B cell (primary cell): ENCODE results near the gene PPP2R5D. TPM values are rescaled to one million over a fixed set of nuclear protein-coding genes. Genes with fewer than 3 reads are reported as not detected.

ENCODE experiments used
- ATAC-seq: fragments of 200-7000 bp; cut with Tn5 transposase; one replicate; pipeline ENCODE4 v1.10.0; 2021; ENCODE audit warnings: low read depth, mild to moderate bottlenecking, moderate number of reproducible peaks, moderate library complexity
- CTCF ChIA-PET: fragments of 350-600 bp; sonication (Branson Sonifier 250); formaldehyde crosslinking; loops from one replicate; lab custom pipeline; 2021; ENCODE audit warnings: antibody characterized with exemption, inconsistent platforms; lab: Charles Lee
- POLR2A ChIA-PET: fragments of 350-600 bp; sonication (Branson Sonifier 250); formaldehyde crosslinking; loops from one replicate; lab custom pipeline; 2021; ENCODE audit warnings: antibody characterized with exemption; lab: Charles Lee
- DNase-seq: peaks from one replicate; pipeline ENCODE4 v3.0.0; 2013
- H2AFZ ChIP-seq: 2 replicates; pipeline ENCODE4 v1.6.1; 2012; ENCODE audit warnings: mild to moderate bottlenecking, low read depth, low read length; ENCODE audit not compliant: insufficient read depth, poor library complexity, severe bottlenecking
- H3K27ac ChIP-seq, 2 donors: 1 replicate in 1 of 2; 2 replicates in 1 of 2; pipeline ENCODE4 v1.5.1; 2012 to 2013; ENCODE audit warnings: low read length in 2 of 2, mild to moderate bottlenecking in 2 of 2, moderate library complexity in 1 of 2
- H3K27me3 ChIP-seq, 4 experiments: fragments of 200-600 bp in 1 of 4; sonication (generic) in 1 of 4; replicated peaks in 1 of 4; 1 replicate in 2 of 4; 2 replicates in 2 of 4; pipeline versions ENCODE4 v1.6.1 to v1.7.0; 2013 to 2016; ENCODE audit warnings: low read length in 3 of 4, mild to moderate bottlenecking in 2 of 4, mixed read lengths in 1 of 4, moderate library complexity in 1 of 4; ENCODE audit not compliant: insufficient read depth in 4 of 4, control insufficient read depth in 3 of 4; ENCODE audit errors: control extremely low read depth in 1 of 4
- H3K36me3 ChIP-seq, 2 experiments: replicated peaks in 1 of 2; 1 replicate in 1 of 2; 2 replicates in 1 of 2; pipeline versions ENCODE4 v1.6.1 to v1.7.1; 2013; ENCODE audit warnings: low read length in 1 of 2; ENCODE audit not compliant: insufficient read depth in 2 of 2, control insufficient read depth in 1 of 2; ENCODE audit errors: control extremely low read depth in 1 of 2, extremely low read depth in 1 of 2
- H3K4me1 ChIP-seq, 2 donors: fragments of 200-600 bp in 1 of 2; sonication (generic) in 1 of 2; 1 replicate in 1 of 2; 2 replicates in 1 of 2; pipeline versions ENCODE4 v1.5.1 to v1.6.1; 2013 to 2017; ENCODE audit warnings: low read length in 2 of 2; ENCODE audit not compliant: control insufficient read depth in 2 of 2, insufficient read depth in 2 of 2
- H3K4me2 ChIP-seq: replicated peaks from 2 replicates; pipeline ENCODE3; 2012; ENCODE audit warnings: mild to moderate bottlenecking, low read depth, low read length; ENCODE audit not compliant: poor library complexity, severe bottlenecking
- H3K4me3 ChIP-seq, 5 experiments: fragments of 200-600 bp in 1 of 5; sonication (generic) in 1 of 5; 1 replicate in 3 of 5; 2 replicates in 2 of 5; pipeline versions ENCODE4 v1.5.1 to v1.7.0; 2011 to 2016; ENCODE audit warnings: low read length in 4 of 5, mild to moderate bottlenecking in 4 of 5, low read depth in 2 of 5, control low read depth in 1 of 5, moderate library complexity in 1 of 5; ENCODE audit not compliant: insufficient read depth in 1 of 5; ENCODE audit errors: control extremely low read depth in 1 of 5, extremely low read depth in 1 of 5
- H3K79me2 ChIP-seq: fragments of 200-600 bp; sonication (generic); one replicate; pipeline ENCODE4 v1.6.0; 2016; ENCODE audit warnings: low read length; ENCODE audit not compliant: control insufficient read depth, insufficient read depth
- H3K9ac ChIP-seq: fragments of 200-600 bp; sonication (generic); 2 replicates; pipeline ENCODE4 v1.6.1; 2017; ENCODE audit warnings: mild to moderate bottlenecking, low read length, moderate library complexity
- H3K9me3 ChIP-seq, 3 donors: one replicate each; pipeline versions ENCODE4 v1.6.1 to v1.7.1; 2013; ENCODE audit warnings: low read length in 2 of 3; ENCODE audit not compliant: control insufficient read depth in 2 of 3, insufficient read depth in 1 of 3; ENCODE audit errors: control extremely low read depth in 1 of 3
- H4K20me1 ChIP-seq: 2 replicates; pipeline ENCODE4 v1.6.0; 2012; ENCODE audit warnings: mild to moderate bottlenecking, low read length; ENCODE audit not compliant: insufficient read depth, control insufficient read depth, poor library complexity, severe bottlenecking
- H3K27ac Mint-ChIP-seq: one replicate; pipeline ENCODE4 v1.8.0; 2021; ENCODE audit warnings: mixed read lengths
- H3K27me3 Mint-ChIP-seq: one replicate; pipeline ENCODE4 v1.8.0; 2021; ENCODE audit warnings: mixed read lengths
- H3K4me1 Mint-ChIP-seq: one replicate; pipeline ENCODE4 v1.8.0; 2021; ENCODE audit warnings: mixed read lengths
- H3K4me3 Mint-ChIP-seq: one replicate; pipeline ENCODE4 v1.8.0; 2021; ENCODE audit warnings: mixed read lengths
- H3K9me3 Mint-ChIP-seq: one replicate; pipeline ENCODE4 v1.8.0; 2022; ENCODE audit warnings: mixed read lengths; ENCODE audit not compliant: insufficient read depth
- EZH2 ChIP-seq: IDR thresholded peaks from 2 replicates; pipeline ENCODE4 v1.6.1; 2012; ENCODE audit warnings: borderline replicate concordance, low read depth, mild to moderate bottlenecking, moderate library complexity, low read length; ENCODE audit not compliant: insufficient read depth, poor library complexity, severe bottlenecking
- WGBS: methylation state at CpG from one replicate; pipeline ENCODE4 v1.1.5; 2013; ENCODE audit warnings: missing lambda C conversion rate; ENCODE audit not compliant: insufficient coverage; 5-methylcytosine and 5-hydroxymethylcytosine counted together
- intact Hi-C: fragments of 100-400 bp; cut with micrococcal nuclease; formaldehyde crosslinking; loops from one replicate; pipeline ENCODE4 v1.10.0; 2022
- polyA plus RNA-seq: library from polyadenylated mRNA; depleted of rRNA; stranded (reverse); fragments of >200 nt; gene quantifications from 2 replicates; pipeline ENCODE4 v1.2.3, GENCODE V29; 2012
- total RNA-seq, 2 donors: library from RNA; stranded (reverse); fragments of 120-200 nt in 1 of 2; gene quantifications; 1 replicate in 1 of 2; 2 replicates in 1 of 2; pipeline versions ENCODE4 v1.2.3 to v1.2.4, GENCODE V29; 2013 to 2022
- TF ChIP-seq, protein P1 (sequence below): fragments of 200-600 bp; IDR thresholded peaks from one replicate; pipeline ENCODE4 v1.8.0; 2022; ENCODE audit warnings: antibody characterized with exemption, mild to moderate bottlenecking

The PPP2R5D gene
- total and polyA plus RNA-seq, 2 donors (not counting 1 experiment from before 2014, with no cell fraction given) = 23.2 to 23.6 TPM

DNA sequence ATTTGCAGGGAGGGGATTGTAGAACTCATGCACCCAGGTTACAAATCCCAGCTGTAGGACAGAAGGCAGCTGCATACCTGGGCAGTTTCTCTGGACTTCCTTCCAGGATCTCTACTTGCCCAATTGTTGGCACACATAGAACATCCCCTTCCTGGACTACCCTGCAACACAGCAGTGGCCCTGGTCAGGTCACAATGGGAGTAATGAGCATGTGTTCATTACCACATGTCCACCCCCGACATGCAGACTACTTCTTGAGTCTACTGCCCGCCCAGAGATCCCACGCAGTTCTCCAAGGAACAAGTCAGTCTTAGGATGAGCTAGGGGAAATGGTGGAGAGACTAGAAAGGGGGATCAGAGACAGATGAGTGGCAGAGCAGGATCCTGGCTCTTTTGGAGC lies 10.4 kb upstream of the PPP2R5D start:
- Histone ChIP-seq H3K4me1 (peaks cover 6 to 14% of the 10 kb centered on the region in 2 donors), H3K9me3 (no peaks in the 10 kb centered on the region), H2AFZ (no peak overlapping the region), H4K20me1 (peaks cover 8% of the 10 kb centered on the region), H3K27me3 (no peaks in the 10 kb centered on the region), H3K36me3 (peaks cover 0 to 29% of the 10 kb centered on the region in 2 experiments), H3K27ac (no peak overlapping the region), H3K79me2 (peaks cover 23% of the 10 kb centered on the region), H3K4me3 (no peak overlapping the region), H3K9ac (no peak overlapping the region), H3K4me2 (no peak overlapping the region)
- H3K27me3 Mint-ChIP-seq = no peaks in the 10 kb centered on the region
- DNase-seq (no peak), ATAC-seq (no peak)
- CTCF ChIA-PET = no interaction called here
- TF ChIP-seq, protein P1, sequence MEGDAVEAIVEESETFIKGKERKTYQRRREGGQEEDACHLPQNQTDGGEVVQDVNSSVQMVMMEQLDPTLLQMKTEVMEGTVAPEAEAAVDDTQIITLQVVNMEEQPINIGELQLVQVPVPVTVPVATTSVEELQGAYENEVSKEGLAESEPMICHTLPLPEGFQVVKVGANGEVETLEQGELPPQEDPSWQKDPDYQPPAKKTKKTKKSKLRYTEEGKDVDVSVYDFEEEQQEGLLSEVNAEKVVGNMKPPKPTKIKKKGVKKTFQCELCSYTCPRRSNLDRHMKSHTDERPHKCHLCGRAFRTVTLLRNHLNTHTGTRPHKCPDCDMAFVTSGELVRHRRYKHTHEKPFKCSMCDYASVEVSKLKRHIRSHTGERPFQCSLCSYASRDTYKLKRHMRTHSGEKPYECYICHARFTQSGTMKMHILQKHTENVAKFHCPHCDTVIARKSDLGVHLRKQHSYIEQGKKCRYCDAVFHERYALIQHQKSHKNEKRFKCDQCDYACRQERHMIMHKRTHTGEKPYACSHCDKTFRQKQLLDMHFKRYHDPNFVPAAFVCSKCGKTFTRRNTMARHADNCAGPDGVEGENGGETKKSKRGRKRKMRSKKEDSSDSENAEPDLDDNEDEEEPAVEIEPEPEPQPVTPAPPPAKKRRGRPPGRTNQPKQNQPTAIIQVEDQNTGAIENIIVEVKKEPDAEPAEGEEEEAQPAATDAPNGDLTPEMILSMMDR = no peak
- TF ChIP-seq EZH2 = no peak
- H3K4me3 Mint-ChIP-seq = no peak overlapping the region
- WGBS = no CpG with 5 or more reads among the region's 3 CpGs
- peaks cover 23% of the 10 kb centered on the region for H3K4me1 Mint-ChIP-seq
- intact Hi-C loops = no loop called here
- no peak overlapping the region for H3K27ac Mint-ChIP-seq
- H3K9me3 Mint-ChIP-seq = no peaks in the 10 kb centered on the region
- POLR2A ChIA-PET = interaction anchor here (1.0 kb wide), 1 partner anchor 45 kb away, joined by 3 read pairs; the partner anchor contains the start of gene CNPY3

DNA sequence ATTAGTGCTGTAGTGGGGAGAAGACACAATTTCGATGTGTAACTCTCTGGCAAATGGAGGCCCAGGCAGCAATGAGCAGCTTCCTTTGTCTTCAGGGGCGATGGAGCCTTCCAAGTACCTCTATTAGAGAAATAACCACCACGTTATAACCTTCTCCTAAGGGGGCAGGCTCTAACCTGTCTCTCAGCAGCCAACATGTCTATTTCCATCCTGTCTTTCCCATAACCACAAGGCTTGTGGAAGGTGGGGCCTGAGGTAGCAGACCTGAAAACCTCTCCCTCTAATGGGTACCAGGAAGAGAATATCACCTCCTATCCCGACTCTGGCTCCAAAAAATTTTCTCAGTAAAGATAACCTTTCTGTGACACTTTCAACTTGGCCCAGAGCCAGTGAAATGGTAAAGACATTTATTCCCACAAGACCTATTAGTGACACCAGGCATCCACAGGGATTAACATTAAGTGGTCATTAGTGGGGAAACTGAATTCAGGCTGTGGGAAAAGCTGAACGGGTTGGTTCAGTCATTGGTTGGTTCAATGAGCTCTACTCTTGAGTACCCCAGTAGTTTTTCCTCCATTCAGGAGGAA lies 9.4 kb upstream of the PPP2R5D start:
- DNase-seq (no peak), ATAC-seq (no peak)
- Mint-ChIP-seq H3K4me3 (no peak overlapping the region), H3K27ac (no peak overlapping the region), H3K27me3 (no peaks in the 10 kb centered on the region), H3K9me3 (no peaks in the 10 kb centered on the region), H3K4me1 (peaks cover 34% of the 10 kb centered on the region)
- CTCF ChIA-PET = no interaction called here
- TF ChIP-seq, protein P1 = no peak
- no peak for TF ChIP-seq EZH2
- Histone ChIP-seq H3K36me3 (peaks cover 0 to 18% of the 10 kb centered on the region in 2 experiments), H3K9ac (no peak overlapping the region), H2AFZ (no peak overlapping the region), H3K27me3 (no peaks in the 10 kb centered on the region), H3K4me2 (no peak overlapping the region), H3K9me3 (no peaks in the 10 kb centered on the region), H3K27ac (peak overlapping the region in 1 of 2 donors; percentile 36), H4K20me1 (no peaks in the 10 kb centered on the region), H3K4me3 (no peak overlapping the region), H3K4me1 (peaks cover 13 to 23% of the 10 kb centered on the region in 2 donors), H3K79me2 (peaks cover 31% of the 10 kb centered on the region)
- intact Hi-C loops = no loop called here
- POLR2A ChIA-PET = interaction anchor here (0.7 kb wide), 1 partner anchor 516 kb away, joined by 3 read pairs; no protein-coding TSS in a partner anchor
- WGBS = 100% methylated on average over 1 of the region's 5 CpGs
